ENCODE measurements around the gene HNRNPLL.
A peak's percentile ranks its signal among the peaks of the same experiment; 100 is the strongest.
"Not testable (repeated sequence)": the region's sequence is repeated elsewhere in the genome, so short reads cannot be mapped to it uniquely, and the experiment has no call there.

HNRNPLL gene

GRCh38 chr2:38549851-38550250 lies 52.9 kb downstream of the HNRNPLL start:
- no peak for DNase-seq

GRCh38 chr2:38549071-38549704 lies 53.5 kb downstream of the HNRNPLL start:
- DNase-seq: no peak

DNA sequence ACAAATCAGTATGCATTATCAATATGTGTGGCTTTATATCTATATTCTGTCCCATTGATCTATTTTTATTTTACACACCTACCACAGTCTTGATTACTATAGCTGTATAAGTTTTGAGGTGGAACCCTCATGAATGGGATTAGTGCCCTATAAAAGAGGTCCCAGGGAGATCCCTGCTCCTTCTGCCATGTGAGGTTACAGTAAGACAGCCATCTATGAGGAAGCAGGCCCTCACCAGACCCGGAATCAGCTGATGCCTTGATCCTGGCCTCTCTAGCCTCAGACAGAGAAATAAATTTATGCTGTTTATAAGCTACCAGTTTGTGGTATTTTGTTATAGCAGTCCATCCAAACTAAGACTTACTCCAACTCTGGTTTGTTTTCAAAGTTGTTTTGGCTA lies 54.9 kb downstream of the HNRNPLL start:
- no peak for DNase-seq

DNA sequence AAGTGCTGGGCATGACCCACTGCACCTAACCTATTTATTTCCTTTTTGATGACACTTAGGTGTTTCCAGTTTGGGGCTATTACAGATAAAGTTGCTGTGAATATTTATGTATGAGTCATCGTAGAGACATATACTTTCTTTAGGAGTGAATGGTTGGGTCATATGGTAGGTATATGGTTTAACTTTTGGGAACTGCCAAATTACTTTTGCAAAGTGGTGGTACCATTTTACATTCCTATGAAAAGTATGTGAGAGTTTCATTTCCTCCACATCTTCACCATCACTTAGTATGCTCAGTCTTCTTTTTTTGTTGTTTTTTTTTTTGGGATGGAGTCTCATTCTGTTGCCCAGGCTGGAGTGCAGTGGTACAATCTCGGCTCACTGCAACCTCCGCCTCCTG lies 56.1 kb downstream of the HNRNPLL start:
- DNase-seq: no peak

DNA sequence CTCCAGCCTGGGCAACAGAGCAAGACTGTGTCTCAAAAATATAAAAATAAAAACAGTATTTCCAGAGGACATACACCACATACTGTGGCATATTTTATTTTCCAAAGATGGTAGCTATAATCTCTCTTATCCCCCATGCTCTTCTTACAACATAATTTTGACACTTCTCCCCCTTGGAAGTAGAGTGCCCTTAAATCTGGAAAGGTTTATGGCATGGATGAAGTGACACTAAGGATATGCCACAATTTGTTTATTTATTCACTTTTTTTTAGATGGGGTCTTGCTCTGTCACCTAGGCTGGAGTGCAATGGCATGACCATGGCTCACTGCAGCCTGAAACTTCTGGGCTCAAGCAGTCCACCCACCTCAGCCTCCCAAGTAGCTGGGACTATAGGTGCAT lies 56.7 kb downstream of the HNRNPLL start:
- no peak for DNase-seq

DNA sequence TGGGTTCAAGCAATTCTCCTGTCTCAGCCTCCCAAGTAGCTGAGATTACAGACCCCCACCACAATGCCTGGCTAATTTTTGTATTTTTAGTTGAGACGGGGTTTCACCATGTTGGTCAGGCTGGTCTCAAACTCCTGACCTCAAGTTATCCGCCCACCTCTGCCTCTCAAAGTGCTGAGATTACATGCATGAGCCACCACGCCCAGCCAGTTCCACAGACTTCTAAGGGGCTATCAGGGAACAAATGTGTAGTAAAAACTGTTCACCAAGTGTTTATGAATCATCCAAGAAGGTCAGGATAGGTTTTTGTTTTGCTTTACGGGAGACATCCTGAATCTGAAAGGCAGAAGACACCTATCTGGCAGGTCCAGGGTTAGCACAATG lies 60.5 kb downstream of the HNRNPLL start:
- DNase-seq: not testable (repeated sequence)

GRCh38 chr2:38540580-38541286 lies 62.0 kb downstream of the HNRNPLL start:
- no peak for DNase-seq

GRCh38 chr2:38539086-38539485 lies 63.6 kb downstream of the HNRNPLL start:
- no peak for DNase-seq

DNA sequence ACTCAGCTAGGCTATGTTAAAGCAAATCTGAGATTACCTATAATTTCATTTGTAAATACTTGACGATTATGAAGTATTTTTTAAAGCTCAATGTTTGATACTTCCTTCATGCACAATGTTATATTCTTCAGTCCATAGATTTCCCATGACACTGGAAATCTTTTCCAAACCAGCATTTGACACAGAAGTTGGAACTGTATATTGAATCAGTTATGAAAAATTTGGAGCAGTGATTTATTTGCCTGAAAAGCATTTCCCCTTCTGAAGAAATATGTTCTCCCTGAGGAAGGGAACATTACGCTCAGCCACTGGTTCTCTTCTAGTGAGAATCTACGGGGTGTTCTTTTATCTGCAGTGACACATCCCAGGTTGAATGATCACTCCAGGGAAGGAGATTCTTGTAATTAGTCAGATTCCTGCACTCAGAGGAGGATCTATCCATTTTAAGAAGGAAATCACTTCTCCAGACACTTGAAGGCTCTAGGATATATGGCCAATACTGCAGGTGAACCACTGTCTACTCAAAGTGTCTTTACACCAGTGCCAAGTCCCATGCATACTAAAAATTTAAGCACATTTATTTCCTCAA lies 64.7 kb downstream of the HNRNPLL start:
- DNase-seq: no peak

DNA sequence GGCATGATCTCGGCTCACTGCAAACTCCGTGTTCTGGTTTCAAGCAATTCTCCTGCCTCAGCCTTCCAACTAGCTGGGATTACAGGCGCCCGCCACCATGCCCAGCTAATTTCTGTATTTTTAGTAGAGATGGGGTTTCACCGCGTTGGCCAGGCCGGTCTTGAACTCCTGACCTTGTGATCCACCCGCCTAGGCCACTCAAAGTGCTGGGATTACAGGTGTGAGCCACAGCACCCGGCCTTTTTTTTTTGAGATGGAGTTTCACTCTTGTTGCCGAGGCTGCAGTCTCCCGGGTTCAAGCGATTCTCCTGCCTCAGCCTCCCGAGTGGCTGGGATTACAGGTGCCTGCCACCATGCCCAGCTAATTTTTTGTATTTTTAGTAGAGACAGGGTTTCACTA lies 65.4 kb downstream of the HNRNPLL start:
- not testable (repeated sequence) for DNase-seq

DNA sequence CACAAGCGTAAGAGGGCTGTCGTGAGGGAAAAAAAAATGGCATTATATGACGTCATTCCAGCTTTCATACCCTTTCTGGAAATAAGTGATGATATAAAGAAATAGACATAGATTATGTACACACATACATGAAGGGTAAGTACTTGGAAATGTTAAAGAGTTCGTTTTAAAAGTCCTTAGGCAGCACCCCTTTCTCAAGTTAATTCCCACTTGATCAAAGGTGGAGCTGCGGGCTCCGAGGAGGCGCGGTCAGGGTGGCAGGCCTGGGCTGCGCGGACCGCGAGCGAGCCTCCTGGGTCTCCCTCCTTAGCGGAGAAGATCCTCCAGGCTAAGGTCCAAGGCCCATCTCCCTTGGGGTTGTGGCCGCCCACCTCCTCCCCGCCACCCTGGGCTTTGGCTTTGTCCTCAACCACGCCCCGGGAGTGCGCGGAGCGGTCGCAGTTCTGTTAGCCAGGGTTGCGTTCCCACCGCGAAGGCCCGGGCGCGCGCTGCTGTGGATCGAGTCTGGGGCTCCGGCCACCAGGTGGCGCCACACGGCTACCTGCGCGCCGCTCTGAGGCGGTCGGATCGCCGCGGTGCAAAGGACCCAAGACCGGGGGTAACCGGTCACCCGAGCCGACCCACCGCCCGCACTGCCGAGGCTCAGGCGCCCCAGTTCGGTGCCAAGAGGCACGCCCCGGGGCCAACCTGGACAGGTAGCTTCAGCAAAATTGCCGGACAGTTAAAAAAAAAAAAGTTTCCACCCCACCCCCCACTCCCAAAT lies 66.8 kb downstream of the HNRNPLL start:
- peak; percentile 67 for DNase-seq

- DNase-seq: no peak
Measured at GRCh38 chr2:38535404-38535743, 67.4 kb downstream of the HNRNPLL start.

DNA sequence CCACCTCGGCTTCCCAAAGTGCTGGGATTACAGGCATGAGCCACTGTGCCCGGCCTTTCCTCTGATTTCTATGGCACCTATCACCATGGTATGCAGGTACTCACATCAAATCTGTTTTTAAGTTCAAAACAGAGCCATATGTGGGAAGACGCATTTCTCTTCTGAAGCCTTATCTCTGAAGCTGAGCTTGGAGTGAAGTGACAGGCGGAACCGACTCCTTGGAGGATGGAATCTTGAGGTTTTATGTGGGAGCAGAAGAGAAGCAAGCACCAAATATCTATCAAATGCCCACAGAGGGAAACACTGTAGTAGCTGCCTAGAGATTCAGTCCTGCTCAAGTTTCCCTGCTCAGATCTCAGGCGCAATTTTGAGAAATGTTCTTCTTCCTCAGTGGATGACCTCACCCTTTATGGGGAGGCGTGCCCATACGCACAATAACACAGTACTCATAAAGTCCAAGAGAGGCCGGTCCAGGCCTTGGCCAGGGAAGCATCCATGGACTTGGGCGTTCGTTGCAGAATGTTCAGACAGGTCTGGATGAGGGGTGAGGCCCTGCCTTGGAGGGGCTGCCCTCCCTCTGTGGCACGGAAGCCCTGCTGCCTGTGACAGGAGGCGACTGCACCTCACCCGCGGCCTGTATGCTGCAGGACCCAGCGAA lies 67.9 kb downstream of the HNRNPLL start:
- no peak for DNase-seq

GRCh38 chr2:38533757-38534545 lies 68.8 kb downstream of the HNRNPLL start:
- DNase-seq: no peak

- peak; percentile 68 for DNase-seq
Measured at GRCh38 chr2:38533180-38533579, 69.5 kb downstream of the HNRNPLL start.

DNA sequence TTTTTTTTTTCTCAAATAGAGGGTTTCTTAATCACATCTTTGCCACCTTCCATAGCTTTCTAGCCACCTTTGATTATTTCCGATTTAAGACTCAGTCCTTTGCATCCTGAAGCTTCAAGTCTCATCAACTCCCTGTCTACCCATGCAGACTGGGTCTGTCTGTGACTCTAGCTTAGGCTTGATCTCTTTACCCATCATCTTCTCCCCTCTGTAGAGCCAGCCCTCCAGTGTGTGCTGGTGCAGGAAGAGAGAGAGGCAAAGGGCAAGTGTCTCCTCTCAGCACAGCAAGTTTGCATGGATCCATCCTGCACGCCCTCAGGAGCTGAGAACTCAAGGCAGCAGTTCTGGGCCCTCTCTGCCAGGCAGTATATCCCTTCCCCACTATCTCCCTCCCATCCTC lies 70.4 kb downstream of the HNRNPLL start:
- no peak for DNase-seq

DNA sequence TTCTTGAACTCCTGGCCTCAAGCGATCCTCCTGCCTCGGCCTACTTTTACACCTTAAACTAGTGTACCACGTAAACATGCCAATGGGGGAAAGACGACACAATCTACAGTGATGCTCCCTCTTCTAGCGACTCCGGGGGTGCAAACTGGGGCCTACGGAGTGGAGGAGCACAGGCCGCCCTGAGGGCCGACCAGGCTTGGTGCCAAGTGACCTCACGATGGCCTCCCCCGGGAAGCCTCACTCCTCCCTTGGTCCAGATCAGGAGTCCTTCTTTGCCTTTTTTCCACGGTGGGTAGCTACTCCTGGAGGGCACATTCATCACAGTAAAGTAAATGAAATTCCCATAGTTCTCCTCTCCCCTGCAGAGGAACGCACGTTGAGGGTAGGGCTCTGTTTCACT lies 73.5 kb downstream of the HNRNPLL start:
- no peak for DNase-seq

GRCh38 chr2:38528534-38528933 lies 74.2 kb downstream of the HNRNPLL start:
- no peak for DNase-seq

DNA sequence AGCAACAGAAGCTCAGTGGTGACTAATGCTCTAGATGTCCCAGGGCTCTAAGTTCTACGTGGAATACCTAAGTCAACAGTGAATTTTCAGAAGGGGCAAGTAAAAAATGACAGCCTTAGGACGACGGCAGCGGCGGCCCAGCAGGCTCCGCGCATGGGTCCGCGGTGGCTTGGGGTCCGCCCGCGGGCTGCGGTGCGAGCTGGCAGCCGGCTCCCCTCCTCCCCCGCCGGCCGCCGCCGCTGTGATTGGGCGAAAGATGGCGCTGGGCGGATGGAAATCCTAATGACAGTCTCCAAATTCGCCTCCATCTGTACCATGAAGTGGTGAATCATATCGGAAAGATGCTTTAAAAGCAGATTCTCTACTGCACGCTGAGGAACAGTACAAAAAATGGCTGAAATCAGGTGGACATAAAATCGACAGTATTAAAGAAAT lies 74.7 kb downstream of the HNRNPLL start:
- no peak for DNase-seq

DNA sequence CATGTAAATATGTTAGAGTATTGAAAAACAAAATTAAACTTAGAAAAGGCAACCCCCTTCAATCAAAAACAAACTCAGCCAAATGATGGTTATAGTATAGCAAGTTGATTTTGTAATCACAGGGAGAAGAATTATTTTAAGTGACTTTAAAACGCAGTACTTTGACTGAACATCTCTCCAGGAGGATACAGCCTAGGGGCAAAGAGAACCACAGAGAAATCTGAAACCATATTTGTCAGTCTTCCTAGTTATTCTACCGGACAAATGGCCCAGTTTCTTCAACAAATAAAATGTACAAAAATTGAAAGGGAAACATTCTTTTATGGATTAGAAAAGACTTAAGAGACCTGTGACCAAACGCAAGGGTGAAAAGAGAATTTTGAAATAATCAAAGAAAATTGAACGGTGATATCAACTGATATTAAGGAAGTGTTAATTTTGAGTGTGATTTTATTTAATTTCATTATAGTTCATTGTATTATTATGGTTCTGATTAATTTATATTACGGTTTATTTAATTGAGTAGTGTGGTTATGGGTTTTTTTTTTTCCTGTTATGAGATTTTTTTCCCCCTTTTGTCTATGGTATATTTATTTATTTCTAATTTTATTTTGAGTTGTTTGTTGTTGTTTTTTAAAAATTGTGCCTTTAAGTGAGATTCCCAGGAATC lies 75.3 kb downstream of the HNRNPLL start:
- no peak for DNase-seq

GRCh38 chr2:38526195-38526594 lies 76.5 kb downstream of the HNRNPLL start:
- no peak for DNase-seq

- DNase-seq: no peak
Measured at GRCh38 chr2:38524580-38524979, 78.1 kb downstream of the HNRNPLL start.
